ENCODE results near the gene ARL15. TPM values are rescaled to one million over a fixed set of nuclear protein-coding genes. Genes with fewer than 3 reads are reported as not detected.

The ARL15 gene
- total and polyA plus RNA-seq, 9 of the 15 experiments (the other 6 are each of a cell fraction or from before 2014, with no cell fraction given) = 18.5 to 80.4 (median 57.0) TPM

DNA sequence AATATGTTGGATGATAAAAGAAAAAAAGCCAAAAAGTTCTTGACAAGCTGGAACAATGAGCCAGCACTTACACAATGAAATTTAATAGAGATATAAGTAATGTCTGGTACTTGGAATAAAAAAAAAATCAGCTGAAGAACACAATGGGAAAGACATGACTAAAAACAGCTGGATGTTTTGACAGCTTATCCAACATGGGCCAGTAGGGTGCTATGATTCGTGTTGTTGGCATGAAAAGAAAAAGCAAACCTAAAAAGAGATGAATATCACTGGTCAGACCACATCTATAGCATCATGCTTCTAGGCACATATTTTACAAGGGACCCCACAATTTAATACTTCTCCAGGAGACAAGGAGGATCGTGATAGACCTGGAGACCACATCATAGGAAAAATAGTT lies 175.3 kb downstream of the ARL15 start (continued):
- TF ChIP-seq ZBTB9 (CRISPR knock-in tag; IDR thresholded peaks at IDR 0.05) (no peak), ZNF512 (tag; IDR thresholded peaks at IDR 0.05) (no peak), HEY1 (CRISPR knock-in tag; IDR thresholded peaks at IDR 0.05; ENCODE audit: borderline replicate concordance) (no peak)

DNA sequence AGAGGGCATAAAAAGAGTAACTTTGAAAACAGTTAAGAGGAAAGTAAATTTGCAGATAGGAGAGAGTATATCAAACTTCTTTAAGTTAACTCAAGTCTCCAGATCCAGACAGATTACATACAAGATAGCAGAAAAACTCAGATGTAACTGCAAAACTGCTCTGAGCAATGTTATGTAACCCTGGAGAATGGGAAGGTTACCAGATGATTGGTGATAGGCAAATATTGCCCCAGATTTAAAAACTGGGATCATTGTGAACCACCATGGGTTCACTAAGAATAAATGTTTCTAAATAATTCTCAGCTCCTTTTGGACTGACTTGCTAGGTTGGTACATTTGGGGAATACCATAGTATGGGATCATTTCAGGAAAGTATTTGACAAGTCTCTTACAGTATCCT lies 176.5 kb downstream of the ARL15 start:
- CTCF ChIA-PET (ENCODE audit: low intra/inter-chr PET ratio) = no interaction called here

More for the DNA sequence above, 176.5 kb downstream of the ARL15 start:
- no peaks in the 10 kb centered on the region for H3K9me1 ChIP-seq (ENCODE audit: control insufficient read depth, insufficient read depth, low read length)
- no peaks in the 10 kb centered on the region for H3K27me3 ChIP-seq (ENCODE audit: control insufficient read depth in 2 of 2, insufficient read depth in 2 of 2, low read length in 2 of 2)
- no peaks in the 10 kb centered on the region; a peak in 1 of 5 replicates for H3K4me1 ChIP-seq (replicated peaks in 1 of 2; ENCODE audit: control insufficient read depth in 2 of 2, insufficient read depth in 2 of 2, low read length in 2 of 2)
- TF ChIP-seq NFYB (IDR thresholded peaks at IDR 0.05; ENCODE audit: extremely low read depth, insufficient read length) (no peak), MED1 (CRISPR knock-in tag; IDR thresholded peaks at IDR 0.05; ENCODE audit: borderline replicate concordance) (no peak), MYNN (IDR thresholded peaks at IDR 0.05) (no peak), MYNN (CRISPR knock-in tag; IDR thresholded peaks at IDR 0.05) (no peak), NFXL1 (CRISPR knock-in tag; IDR thresholded peaks at IDR 0.05) (no peak), ZNF785 (CRISPR knock-in tag; IDR thresholded peaks at IDR 0.05) (no peak), POLR3G (IDR thresholded peaks at IDR 0.05; ENCODE audit: extremely low read depth, insufficient read length, insufficient replicate concordance) (no peak)
- TF ChIP-seq, protein P1, sequence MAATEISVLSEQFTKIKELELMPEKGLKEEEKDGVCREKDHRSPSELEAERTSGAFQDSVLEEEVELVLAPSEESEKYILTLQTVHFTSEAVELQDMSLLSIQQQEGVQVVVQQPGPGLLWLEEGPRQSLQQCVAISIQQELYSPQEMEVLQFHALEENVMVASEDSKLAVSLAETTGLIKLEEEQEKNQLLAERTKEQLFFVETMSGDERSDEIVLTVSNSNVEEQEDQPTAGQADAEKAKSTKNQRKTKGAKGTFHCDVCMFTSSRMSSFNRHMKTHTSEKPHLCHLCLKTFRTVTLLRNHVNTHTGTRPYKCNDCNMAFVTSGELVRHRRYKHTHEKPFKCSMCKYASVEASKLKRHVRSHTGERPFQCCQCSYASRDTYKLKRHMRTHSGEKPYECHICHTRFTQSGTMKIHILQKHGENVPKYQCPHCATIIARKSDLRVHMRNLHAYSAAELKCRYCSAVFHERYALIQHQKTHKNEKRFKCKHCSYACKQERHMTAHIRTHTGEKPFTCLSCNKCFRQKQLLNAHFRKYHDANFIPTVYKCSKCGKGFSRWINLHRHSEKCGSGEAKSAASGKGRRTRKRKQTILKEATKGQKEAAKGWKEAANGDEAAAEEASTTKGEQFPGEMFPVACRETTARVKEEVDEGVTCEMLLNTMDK (IDR thresholded peaks at IDR 0.05; ENCODE audit: borderline replicate concordance, insufficient read depth, low read depth, low read length, poor library complexity, severe bottlenecking) = no peak
- H3K79me2 ChIP-seq (ENCODE audit: control insufficient read depth, insufficient read depth, low read length) = peaks cover 35% of the 10 kb centered on the region
- H3K27ac ChIP-seq (ENCODE audit: extremely low read depth, low read depth, low read length) = no peak overlapping the region
- H2AFZ ChIP-seq (ENCODE audit: low read depth, low read length) = no peak overlapping the region
- H3K9me3 ChIP-seq (replicated peaks; ENCODE audit: control insufficient read depth, insufficient read depth, low read depth, low read length) = no peaks in the 10 kb centered on the region
- POLR2A ChIA-PET = interaction anchor here (1.3 kb wide), 1 partner anchor 18 kb away, joined by 4 read pairs; no protein-coding TSS in a partner anchor
- intact Hi-C loops (cut with micrococcal nuclease) (no loop called here), in situ Hi-C loops (cut with MboI) (no loop called here)
- FAIRE-seq = no peak
- no peaks in the 10 kb centered on the region; the same call in 2 of the 3 replicates for H3K36me3 ChIP-seq (ENCODE audit: control insufficient read depth, insufficient read depth, low read length)
- H3K4me2 ChIP-seq (ENCODE audit: insufficient read depth, low read length) = no peak overlapping the region
- ATAC-seq = no peak; the same call in 2 of the 3 replicates
- BruUV-seq (replicated peaks) = no TSS peak
- DNase-seq (ENCODE audit: extremely low read depth in 1 of 4, low spot score in 3 of 4) = no peak
- no peak overlapping the region for H3K4me3 ChIP-seq
- H4K20me1 ChIP-seq (replicated peaks; ENCODE audit: control insufficient read depth, insufficient read depth, low read length) = no peaks in the 10 kb centered on the region
- no peak overlapping the region for H3K9ac ChIP-seq (ENCODE audit: insufficient read depth in 1 of 2, low read depth in 2 of 2, low read length in 2 of 2)

All from K562 (cell line).